ENCODE data around the gene VWC2L.

DNA sequence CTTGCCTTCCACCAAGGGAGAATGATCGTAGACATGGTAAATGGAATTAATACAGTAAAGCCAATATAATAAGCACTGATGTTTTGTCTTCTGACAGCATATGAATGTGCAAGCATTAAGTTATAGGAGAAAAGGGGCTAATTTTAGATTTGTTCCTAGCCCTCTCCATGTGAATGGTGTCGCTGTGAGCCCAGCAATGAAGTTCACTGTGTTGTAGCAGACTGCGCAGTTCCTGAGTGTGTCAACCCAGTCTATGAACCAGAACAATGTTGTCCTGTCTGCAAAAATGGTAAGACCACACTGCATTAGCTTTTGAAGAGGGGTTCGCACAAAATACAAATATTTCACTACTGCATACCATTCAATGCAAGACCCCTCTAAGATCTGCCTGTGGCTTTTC is 25.6 kb downstream of the VWC2L start:
- TF ChIP-seq, protein P1, sequence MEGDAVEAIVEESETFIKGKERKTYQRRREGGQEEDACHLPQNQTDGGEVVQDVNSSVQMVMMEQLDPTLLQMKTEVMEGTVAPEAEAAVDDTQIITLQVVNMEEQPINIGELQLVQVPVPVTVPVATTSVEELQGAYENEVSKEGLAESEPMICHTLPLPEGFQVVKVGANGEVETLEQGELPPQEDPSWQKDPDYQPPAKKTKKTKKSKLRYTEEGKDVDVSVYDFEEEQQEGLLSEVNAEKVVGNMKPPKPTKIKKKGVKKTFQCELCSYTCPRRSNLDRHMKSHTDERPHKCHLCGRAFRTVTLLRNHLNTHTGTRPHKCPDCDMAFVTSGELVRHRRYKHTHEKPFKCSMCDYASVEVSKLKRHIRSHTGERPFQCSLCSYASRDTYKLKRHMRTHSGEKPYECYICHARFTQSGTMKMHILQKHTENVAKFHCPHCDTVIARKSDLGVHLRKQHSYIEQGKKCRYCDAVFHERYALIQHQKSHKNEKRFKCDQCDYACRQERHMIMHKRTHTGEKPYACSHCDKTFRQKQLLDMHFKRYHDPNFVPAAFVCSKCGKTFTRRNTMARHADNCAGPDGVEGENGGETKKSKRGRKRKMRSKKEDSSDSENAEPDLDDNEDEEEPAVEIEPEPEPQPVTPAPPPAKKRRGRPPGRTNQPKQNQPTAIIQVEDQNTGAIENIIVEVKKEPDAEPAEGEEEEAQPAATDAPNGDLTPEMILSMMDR (IDR thresholded peaks at IDR 0.05 in 4 of 5, conservative IDR thresholded peaks at IDR 0.05 in 1 of 5), result no peak
- TF ChIP-seq POLR2A (IDR thresholded peaks at IDR 0.05), result no peak
